SK-N-MC (cell line): ENCODE results near the gene PDZRN4.

ENCODE experiments used
- EZH2 ChIP-seq: fragments of 200-600 bp; sonication (generic); IDR thresholded peaks from one replicate; pipeline ENCODE4 v1.6.1; 2017; ENCODE audit warnings: antibody characterized with exemption
- POLR2AphosphoS5 ChIP-seq: IDR thresholded peaks from 2 replicates; pipeline ENCODE4 v1.6.1; 2012; ENCODE audit warnings: mild to moderate bottlenecking, low read depth, low read length, borderline replicate concordance

GRCh38 chr12:41167701-41168100, 20.4 kb upstream of the PDZRN4 start:
- TF ChIP-seq POLR2AphosphoS5 (no peak), EZH2 (no peak)
